GM12874 (cell line): ENCODE results near the gene GSX2.

ENCODE experiments used
- TF ChIP-seq, protein P1 (sequence below): IDR thresholded peaks from 2 replicates; pipeline ENCODE4 v1.5.1; 2011; ENCODE audit warnings: low read depth, mild to moderate bottlenecking, control low read depth, low read length, moderate library complexity; ENCODE audit not compliant: insufficient read depth

GSX2 gene

DNA sequence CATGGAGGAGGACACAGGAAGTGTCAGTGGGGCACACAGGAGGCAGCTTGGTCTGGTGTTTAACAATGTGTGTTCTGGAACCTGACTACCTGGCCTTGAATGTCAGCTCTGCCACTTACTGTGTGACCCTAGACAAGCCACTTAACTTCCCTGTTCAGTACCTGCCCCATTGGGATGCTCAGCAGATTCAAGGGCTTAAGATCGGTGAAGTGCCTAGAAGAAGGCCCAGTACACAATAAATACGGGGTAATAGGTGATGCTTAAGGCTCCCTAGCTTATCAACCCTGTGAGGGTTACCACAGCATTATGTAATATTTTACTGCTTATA, 33.9 kb upstream of the GSX2 start:
- TF ChIP-seq, protein P1, sequence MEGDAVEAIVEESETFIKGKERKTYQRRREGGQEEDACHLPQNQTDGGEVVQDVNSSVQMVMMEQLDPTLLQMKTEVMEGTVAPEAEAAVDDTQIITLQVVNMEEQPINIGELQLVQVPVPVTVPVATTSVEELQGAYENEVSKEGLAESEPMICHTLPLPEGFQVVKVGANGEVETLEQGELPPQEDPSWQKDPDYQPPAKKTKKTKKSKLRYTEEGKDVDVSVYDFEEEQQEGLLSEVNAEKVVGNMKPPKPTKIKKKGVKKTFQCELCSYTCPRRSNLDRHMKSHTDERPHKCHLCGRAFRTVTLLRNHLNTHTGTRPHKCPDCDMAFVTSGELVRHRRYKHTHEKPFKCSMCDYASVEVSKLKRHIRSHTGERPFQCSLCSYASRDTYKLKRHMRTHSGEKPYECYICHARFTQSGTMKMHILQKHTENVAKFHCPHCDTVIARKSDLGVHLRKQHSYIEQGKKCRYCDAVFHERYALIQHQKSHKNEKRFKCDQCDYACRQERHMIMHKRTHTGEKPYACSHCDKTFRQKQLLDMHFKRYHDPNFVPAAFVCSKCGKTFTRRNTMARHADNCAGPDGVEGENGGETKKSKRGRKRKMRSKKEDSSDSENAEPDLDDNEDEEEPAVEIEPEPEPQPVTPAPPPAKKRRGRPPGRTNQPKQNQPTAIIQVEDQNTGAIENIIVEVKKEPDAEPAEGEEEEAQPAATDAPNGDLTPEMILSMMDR: no peak

DNA sequence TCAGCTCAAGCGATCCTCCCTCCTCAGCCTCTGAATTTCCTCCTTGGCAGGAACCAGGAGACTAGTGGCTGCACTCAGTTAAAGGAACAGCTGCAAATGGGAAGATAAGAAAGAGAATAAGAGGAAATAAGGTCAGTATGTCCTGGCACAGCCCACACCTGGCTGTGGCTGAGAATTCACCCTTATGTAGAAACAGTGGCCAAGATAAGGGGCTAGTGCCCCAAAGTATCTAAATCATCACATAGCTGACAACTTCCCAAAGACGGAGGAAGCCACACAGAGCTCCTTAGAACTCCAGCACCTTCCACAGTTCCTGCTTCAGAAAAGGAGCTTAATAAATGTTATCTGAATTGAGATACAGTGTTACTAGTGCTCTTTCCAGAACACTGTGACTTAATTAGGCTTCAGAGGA, 33.2 kb upstream of the GSX2 start:
- TF ChIP-seq, protein P1: no peak

DNA sequence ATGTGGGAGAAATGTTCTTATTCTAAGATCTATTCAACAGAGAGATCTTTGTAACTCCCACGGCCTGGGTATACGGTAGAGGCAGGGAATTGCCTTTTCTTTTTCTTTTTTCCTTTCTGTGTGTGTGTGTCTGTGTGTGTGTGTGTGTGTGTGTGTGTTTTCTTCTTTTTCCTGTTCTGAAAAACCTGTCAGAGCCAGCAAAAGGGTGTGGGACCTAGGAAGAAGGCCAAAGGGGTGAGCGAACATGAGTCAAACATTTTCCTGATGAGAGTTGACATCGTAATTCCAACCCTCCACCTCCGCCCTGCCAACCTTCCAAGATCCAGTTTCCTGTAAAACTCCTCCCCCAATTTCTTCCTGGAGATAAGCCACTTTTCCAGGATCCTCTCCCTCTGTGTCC, 32.8 kb upstream of the GSX2 start:
- TF ChIP-seq, protein P1: no peak

DNA sequence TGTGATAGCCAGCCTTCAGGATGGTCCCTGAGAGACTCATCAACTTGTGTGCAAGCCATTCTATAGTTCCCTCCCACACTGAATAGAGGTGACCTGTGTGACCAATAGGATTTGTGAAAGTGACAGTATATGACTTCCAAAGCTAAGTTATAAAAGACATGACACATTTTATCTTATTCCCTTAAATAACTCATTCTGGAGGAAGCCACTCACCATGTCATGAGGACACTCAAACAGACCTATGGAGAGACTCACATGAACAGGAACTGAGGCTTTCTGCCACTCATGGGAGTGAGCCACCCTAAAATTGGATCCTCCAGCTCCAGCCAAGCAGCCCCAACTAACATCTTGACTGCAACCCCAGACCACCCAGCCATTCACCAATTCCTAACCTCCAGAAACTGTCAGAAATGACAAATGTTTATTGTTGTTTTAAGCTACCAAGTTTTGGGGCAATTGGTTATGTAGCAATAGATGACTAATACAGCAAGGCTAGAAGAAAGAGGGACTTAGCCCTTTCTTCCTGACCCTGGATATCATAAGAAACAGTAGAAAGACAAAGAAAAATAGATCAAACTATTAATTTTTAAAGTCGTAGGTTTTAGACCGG, 26.6 kb upstream of the GSX2 start:
- TF ChIP-seq, protein P1: no peak

DNA sequence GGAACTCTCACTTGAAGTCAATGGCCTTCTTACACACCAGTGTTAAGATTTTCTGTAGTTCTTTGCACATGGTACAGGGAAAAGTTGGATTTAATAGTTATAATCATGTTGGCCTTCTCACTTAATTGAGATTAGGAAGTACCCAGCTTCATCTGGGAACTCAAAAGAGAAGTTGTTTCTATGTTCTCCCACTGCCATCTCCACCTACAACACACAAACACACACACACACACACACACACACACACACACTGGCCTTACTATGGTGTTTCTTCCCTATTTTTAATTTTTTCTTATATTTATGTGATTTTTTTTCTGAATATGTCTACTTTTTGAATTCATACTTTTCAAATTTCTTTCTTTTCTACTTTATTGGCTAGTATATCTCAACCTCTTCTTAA, 25.6 kb upstream of the GSX2 start:
- TF ChIP-seq, protein P1: no peak

DNA sequence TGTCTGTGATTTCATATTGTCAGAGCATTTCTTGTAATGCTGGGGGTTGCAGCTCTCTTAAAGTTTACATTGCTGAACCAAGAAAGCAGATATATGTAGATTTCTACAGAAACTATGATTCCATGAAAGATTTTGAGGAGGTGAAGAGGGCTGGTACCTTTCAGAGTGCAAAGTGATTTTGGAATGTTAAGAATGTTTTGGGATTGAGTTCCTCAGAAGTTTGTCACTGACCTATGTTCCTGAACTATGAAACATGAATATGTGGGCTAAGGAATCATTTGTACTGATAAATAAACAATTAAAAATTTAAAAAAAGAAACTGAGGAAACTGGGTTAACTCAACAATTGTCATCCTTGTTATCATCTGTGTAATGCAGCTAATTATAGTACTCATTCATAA, 23.3 kb upstream of the GSX2 start:
- TF ChIP-seq, protein P1: no peak

DNA sequence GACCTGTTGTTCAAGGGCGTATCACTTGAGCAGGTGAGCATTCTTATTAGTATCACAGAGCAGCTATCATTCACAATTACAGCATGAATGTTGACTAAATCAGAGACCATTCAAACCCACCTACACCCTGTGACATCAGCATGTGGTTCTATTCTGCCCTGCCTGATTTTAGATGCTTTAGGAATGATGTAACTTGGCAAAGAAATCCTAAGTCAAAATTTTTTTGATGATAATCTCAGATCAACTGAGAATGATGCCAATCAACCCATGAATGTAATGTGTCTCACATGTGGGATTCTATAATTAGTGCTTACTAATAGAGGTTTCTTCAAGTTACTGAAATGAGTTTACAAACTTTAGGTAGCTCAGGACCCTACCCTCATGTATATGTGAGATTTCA, 22.2 kb upstream of the GSX2 start:
- TF ChIP-seq, protein P1: no peak
